Measurements from ENCODE around the gene TFPI.

DNA sequence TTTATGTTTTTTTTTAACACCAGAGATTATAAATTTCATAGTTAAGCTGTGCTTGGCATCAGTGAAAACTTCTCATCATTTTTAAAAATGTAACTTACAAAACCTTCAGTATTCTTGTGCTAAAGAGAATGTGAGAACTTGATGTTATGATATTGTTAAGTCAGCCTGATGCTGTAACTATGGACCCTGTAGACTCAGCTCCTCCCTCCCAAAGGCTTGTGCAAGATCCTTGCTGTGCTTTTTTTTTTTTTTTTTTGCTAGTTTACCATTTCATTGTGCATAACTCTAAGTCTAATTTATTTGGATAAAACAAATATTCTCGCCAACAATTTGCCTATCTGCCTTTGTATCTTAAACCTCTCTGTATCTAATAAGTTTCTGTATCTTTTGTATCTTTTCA lies 12.9 kb upstream of the TFPI start:
- TF ChIP-seq, protein P1, sequence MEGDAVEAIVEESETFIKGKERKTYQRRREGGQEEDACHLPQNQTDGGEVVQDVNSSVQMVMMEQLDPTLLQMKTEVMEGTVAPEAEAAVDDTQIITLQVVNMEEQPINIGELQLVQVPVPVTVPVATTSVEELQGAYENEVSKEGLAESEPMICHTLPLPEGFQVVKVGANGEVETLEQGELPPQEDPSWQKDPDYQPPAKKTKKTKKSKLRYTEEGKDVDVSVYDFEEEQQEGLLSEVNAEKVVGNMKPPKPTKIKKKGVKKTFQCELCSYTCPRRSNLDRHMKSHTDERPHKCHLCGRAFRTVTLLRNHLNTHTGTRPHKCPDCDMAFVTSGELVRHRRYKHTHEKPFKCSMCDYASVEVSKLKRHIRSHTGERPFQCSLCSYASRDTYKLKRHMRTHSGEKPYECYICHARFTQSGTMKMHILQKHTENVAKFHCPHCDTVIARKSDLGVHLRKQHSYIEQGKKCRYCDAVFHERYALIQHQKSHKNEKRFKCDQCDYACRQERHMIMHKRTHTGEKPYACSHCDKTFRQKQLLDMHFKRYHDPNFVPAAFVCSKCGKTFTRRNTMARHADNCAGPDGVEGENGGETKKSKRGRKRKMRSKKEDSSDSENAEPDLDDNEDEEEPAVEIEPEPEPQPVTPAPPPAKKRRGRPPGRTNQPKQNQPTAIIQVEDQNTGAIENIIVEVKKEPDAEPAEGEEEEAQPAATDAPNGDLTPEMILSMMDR (conservative IDR thresholded peaks at IDR 0.05; ENCODE audit: low read depth, low read length): no peak
- no peak for TF ChIP-seq EZH2phosphoT487 (IDR thresholded peaks at IDR 0.05; ENCODE audit: borderline replicate concordance, low read length)
- no peak for TF ChIP-seq EZH2 (IDR thresholded peaks at IDR 0.05; ENCODE audit: low read length, unreplicated experiment)

All from PC-3 (cell line).